OCI-LY7 (cell line): ENCODE data around the gene TGM2.

Experiments
- EZH2phosphoT487 ChIP-seq: fragments of 200-600 bp; sonication (generic); IDR thresholded peaks from 2 replicates; pipeline ENCODE4 v1.6.1; 2018; ENCODE audit warnings: low read depth, borderline replicate concordance, mild to moderate bottlenecking, mixed run types, antibody characterized with exemption, low read length, moderate library complexity, mixed read lengths
- TF ChIP-seq, protein P1 (sequence below): fragments of 200-600 bp; sonication (generic); conservative IDR thresholded peaks from 2 replicates; pipeline ENCODE4 v1.5.1; 2014; ENCODE audit warnings: mild to moderate bottlenecking, antibody characterized with exemption, low read length, moderate library complexity, mixed read lengths

DNA sequence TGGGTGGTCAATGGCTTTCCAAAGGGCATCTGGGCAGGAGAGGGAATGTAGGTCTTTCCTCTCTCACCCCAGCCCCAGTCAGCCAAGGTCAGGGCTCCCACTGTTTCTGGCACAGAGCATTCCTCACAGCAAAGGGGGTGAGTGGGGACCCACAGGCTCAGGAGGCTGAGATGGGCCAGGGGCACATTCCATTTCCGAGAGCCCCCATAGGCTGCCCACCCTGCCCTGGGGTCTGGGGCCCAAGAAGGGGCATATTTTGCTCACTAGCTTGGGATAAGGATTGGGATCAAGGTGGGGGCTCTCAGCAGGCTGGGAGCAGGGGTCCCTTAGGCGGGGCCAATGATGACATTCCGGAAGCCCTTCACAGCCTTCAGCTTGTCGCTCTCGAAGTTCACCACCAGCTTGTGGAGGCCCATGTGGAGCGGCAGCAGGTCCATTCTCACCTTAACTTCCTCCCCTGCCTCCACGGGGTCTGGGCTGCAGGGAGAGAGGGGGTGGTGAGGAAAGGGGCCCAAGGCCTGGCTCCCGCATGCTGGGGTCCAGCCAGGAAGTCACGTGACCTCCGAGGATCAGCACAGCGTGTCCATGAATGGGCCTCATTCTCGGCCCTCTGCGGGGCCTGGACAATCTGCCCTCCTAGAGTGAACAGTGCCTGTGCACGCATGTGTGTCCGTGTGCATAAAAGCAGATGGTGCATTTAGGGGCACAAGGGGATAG, 35.0 kb downstream of the TGM2 start:
- TF ChIP-seq, protein P1, sequence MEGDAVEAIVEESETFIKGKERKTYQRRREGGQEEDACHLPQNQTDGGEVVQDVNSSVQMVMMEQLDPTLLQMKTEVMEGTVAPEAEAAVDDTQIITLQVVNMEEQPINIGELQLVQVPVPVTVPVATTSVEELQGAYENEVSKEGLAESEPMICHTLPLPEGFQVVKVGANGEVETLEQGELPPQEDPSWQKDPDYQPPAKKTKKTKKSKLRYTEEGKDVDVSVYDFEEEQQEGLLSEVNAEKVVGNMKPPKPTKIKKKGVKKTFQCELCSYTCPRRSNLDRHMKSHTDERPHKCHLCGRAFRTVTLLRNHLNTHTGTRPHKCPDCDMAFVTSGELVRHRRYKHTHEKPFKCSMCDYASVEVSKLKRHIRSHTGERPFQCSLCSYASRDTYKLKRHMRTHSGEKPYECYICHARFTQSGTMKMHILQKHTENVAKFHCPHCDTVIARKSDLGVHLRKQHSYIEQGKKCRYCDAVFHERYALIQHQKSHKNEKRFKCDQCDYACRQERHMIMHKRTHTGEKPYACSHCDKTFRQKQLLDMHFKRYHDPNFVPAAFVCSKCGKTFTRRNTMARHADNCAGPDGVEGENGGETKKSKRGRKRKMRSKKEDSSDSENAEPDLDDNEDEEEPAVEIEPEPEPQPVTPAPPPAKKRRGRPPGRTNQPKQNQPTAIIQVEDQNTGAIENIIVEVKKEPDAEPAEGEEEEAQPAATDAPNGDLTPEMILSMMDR: no peak
- TF ChIP-seq EZH2phosphoT487: no peak
